Activated CD4-positive, CD25-positive, alpha-beta regulatory T cell (primary cell): ENCODE data around the gene SLC25A38.

Experiments used
- DNase-seq, 4 experiments: peaks; one replicate each; lab custom pipeline; 2025; lab: John Stamatoyannopoulos, UW

Gene SLC25A38

DNA sequence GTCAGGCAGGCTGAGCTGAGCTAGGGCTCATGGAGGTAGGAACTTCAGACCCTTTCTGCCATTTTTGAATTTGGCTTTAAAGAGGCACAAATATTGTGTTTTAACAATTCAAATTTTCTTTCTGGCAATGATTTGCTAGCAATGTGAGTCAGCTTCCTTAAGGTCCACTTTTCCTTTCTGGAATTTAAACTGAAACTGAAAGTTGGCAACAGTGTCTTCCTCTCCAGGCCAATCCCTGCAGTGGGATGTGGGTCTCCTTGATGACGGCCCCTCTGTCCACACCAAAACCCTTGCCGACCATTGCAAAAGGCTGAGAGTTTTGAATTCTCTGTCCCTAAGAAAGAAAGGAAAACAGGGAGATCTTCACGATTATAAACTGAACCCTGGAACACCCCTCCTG, 50.5 kb downstream of the SLC25A38 start:
- DNase-seq: no peak

DNA sequence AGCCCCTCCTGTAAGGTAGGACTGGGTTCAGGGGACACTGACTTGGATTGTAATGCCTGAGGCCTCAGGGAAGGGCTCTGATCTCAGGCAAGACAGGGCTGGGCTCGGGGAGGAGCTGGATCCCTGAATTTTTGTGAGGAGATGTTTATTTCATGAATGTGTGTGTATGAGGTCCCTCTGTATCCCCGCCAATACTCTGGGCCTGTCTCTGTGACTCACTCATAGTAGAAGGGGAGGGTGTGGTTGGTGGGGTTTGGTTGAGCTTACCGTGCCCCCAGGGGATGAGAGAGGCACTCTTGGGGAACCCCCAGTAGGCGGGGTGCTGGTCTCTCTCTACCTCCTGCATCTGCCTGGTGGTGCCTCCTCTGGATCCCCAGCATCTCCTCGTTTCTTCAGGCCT, 51.4 kb downstream of the SLC25A38 start:
- no peak for DNase-seq

DNA sequence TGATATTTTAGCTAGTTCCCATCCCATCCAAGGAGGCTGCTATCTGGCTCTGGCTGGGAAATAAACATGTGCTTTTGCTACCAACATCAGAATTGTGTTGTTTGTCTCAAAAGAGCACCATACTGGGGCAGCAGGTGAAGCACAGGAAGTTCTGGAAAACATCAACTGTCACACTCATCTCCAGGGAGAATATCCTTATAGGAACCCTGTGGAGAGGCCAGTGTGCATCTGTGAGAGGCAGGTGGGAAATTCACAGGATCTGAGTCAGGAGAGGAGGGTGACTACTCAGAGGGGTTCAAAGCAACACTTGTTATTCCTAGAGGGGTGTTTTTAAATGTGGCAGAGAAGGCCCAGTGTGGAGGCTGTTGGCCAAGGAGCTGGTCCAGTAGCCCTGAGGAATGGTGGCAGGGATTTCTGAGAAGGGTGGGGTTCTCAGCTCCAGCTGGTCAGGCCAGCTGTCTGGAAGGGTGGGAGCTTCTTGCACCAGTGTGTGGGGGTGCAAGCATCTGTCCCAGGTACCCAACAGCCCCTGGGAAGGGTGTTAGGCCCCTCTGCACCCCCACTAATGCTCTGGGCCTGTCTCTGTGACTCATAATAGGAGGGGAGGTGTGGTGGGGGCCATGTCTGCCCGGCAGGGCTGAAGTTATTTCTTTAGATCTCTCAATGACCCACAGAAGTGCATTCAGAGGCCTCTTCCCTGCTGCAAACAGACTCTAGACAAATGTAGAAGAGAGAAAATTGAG, 52.0 kb downstream of the SLC25A38 start:
- no peak for DNase-seq

DNA sequence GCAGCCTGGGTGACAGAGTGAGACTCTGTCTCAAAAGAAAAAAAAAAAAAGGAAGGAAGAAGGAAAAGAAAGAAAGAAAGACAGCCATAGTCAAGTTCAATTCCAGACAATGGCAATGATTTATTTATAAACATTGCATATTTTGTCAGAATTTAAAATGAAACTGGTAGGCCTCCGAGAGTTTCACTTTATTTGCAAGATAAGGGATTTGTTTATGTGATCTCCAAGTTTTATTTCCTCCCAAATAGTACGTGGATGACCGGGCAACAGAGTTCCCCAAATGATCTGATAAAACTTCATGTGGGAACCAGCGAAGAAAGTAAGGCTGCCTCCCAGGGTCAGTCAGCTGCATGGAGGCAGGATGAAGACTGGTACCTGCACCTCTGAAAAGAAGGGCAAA, 55.7 kb downstream of the SLC25A38 start:
- no peak for DNase-seq

DNA sequence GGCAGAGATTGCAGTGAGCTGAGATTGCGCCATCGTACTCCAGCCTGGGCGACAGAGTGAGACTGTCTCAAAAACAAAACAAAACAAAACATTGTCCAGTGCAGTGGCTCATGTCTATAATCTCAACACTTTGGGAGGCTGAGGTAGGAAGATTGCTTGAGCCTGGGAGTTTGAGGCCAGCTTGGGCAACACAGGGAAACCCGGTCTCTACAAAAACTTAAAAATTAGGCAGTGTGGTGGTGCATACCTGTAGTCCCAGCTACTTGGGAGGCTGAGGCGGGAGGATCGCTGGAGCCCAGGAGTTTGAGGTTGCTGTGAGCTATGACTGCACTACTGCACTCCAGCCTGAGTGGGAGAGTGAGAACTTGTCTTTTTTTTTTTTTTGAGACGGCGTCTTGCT, 57.1 kb downstream of the SLC25A38 start:
- DNase-seq: no peak

DNA sequence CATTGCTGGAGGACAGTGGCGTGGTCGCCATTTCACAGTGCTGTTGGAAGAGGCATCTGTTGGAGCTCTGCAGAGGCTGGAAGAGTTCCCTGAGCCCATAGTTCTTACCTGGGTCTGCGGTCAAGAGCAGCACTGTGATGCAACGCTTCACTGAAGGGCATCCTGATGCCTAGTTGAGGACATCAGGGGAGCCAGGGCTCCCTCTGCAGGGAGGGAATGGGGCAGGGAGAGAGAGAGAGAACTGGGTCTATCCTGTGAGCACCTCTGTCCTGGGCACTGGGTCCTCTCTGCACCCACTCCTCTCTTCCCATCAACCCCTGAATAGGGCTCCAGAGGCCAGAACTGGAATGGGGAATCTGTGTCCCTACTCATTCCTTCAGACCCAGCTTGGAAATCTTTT, 60.4 kb downstream of the SLC25A38 start:
- no peak for DNase-seq

DNA sequence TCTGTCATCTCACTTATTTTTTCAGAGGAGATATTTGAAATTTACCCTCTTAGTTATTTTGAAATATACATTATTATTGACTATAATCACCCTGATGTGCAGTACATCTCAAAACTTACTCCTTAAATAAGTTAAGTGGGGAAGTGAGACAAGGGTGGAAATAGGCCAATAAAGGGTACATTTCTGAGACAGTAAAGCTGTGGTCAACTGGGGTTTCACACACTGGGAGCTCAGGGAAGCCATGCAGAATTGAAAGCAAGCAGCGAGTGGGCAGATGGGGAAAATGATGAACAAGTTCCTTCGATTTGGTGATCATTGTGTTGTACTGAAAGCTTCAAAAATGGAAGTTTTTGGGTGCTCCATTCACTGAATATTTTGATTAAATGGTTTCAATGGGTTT, 62.8 kb downstream of the SLC25A38 start:
- no peak for DNase-seq

DNA sequence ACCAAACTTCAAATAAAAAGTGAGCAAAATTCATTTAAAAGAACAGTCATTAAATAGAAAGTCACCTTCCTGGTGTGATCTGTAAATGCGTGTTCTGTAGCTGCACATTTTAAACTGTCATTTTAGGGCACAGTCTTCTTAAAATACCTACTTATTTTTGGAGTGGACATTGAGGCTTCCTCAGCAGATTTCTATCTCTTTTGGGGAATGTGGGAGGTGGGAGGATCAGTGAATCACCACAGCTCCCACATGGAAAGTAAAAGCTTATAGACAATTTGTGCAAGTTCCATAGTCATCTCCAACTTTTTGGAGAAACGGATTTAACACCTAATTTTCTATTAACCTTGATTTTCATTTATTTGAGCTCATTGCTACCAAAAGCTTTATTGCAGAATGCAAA, 63.3 kb downstream of the SLC25A38 start:
- DNase-seq: no peak
